ENCODE measurements around the gene FRYL.

The FRYL gene

DNA sequence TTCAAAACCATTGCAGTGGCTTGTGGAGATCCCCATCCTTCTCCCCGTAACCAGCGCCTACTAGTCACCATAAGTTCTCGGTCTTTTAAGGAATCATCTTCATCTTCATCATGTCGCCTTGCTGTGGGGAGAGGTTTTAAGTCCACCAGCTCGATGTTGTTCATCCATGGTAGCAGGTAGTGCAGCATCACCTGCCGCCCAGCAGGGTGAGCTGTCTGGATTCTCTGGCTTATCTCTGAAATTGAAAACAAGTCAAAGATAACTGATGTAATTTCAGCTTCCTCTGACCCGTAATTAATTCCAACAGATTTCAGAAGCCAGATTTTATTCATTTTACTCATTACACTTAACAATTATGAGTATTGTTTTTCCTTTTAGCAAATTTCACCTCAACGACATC lies 222.6 kb downstream of the FRYL start:
- no peak for DNase-seq (ENCODE audit: low read depth)

- no peak for DNase-seq (ENCODE audit: low read depth)
Observed at GRCh38 chr4:48556268-48556667, 223.8 kb downstream of the FRYL start.

DNA sequence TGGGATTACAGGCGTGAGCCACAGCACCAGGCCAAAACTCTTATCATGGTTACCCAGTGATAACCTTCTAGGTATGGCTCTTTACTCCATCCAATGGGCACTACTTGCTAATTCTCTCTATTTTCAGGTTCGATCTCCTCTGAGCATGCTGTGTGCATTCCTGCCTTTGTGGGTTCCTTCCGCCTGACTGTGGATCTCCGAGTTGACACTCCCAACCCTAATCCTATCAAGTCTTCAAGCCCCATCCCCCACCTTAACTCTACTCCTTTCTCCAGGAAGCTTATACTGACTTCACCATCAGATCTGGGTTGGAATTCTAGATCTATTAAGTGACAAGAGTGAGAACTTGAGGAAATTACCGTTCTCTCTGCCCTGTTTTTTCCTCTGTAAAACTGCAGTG lies 225.5 kb downstream of the FRYL start:
- DNase-seq (ENCODE audit: low read depth) = no peak

DNA sequence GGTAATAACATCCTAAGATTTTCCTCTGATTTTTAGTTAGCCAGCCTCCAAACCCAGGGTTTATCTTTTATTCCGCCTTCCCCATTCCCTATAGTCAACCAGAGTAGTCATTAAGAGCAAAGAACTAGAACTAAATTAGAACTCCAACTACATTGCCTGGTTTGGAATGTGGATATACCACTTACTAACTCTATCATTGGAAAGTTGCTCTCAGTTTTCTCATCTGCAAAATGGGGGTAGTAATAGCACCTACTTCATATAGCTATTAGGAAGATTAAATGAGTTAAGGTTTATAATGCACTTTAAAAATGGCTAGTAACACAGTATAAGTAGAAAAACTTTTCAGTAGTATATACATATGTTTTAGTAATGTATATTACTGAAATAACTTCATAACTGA lies 226.4 kb downstream of the FRYL start:
- DNase-seq (ENCODE audit: low read depth) = no peak

GRCh38 chr4:48546336-48546735 lies 233.7 kb downstream of the FRYL start:
- peak; percentile 12 for DNase-seq (ENCODE audit: low read depth)

DNA sequence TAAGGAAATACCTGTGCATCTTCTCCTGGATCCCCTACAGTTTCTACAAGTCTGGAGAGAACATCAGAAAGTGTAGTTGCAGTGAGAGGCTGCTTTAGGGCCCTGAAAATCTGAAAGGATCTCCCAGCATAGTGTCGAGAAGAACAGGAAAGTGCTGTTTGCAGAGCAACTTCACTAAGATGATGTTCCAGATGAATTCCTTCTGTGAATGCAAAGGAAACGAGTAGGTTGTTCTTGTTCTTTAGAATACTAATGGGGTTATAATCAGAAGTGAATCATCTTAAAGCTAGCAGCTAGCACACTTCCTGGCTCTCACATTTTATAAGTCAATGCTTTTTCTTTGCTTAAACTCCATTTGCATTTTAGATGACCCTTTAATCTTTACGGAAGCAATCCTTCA lies 236.3 kb downstream of the FRYL start:
- DNase-seq (ENCODE audit: low read depth) = no peak

- DNase-seq (ENCODE audit: low read depth) = no peak
Observed at GRCh38 chr4:48542888-48543287, 237.2 kb downstream of the FRYL start.

DNA sequence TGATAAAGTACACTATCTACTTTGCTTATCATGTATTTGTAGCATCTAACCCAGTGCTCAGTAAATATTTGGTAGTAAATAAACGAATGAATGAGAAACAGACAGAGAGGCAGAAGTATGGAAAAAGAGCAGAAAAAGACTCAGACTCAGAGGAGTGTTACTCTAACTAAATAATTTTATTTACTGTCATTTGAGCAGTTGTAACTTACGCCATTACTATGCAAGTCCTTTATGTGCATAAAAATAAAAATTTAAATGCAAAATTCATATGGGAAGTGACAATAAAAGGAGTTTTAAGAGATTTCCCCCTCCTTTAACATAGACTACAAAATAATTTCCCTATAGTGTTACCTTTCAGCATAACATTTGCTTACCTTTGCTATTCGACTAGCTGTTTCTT lies 240.5 kb downstream of the FRYL start:
- no peak for DNase-seq (ENCODE audit: low read depth)

GRCh38 chr4:48538358-48538757 lies 241.7 kb downstream of the FRYL start:
- DNase-seq (ENCODE audit: low read depth) = no peak

GRCh38 chr4:48526406-48526805 lies 253.7 kb downstream of the FRYL start:
- no peak for DNase-seq (ENCODE audit: low read depth)

- DNase-seq (ENCODE audit: low read depth) = no peak
Observed at GRCh38 chr4:48518143-48518542, 261.9 kb downstream of the FRYL start.

DNA sequence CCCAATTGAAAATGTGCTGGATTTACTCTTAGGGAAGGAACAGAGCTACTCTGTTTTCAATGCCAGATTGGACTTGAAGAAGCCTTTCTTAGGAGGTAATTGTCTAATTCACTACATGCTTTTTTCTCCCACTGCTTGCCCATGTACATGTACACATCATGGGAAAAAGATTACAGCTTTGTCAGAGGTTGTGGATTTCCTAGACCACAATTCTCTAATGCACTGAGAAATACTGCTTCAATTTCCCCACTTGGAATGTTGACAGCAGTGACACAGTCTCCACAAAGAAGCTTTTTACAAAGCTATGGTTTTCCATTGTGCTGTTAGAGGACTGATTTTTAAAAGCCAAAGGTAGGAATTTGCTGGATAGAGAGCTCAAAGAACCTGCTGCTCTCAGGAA lies 270.5 kb downstream of the FRYL start:
- no peak for DNase-seq (ENCODE audit: low read depth)

GRCh38 chr4:48506716-48507115 lies 273.4 kb downstream of the FRYL start:
- DNase-seq (ENCODE audit: low read depth) = no peak

GRCh38 chr4:48504352-48504751 lies 275.7 kb downstream of the FRYL start:
- no peak for DNase-seq (ENCODE audit: low read depth)

DNA sequence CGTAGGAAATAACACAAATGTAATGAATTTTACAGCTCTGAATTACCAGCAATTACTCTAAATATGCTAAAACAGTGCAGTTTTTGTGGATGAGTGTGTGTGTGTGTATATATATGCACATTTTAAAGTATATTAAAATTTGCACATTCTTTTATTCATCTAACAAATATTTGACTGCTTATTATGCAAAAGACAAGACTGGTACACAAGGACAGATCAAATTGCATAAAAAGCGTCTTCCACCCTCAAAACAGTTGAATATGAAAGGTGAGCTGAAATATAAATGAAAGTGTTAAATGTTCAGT lies 276.1 kb downstream of the FRYL start:
- no peak for DNase-seq (ENCODE audit: low read depth)

DNA sequence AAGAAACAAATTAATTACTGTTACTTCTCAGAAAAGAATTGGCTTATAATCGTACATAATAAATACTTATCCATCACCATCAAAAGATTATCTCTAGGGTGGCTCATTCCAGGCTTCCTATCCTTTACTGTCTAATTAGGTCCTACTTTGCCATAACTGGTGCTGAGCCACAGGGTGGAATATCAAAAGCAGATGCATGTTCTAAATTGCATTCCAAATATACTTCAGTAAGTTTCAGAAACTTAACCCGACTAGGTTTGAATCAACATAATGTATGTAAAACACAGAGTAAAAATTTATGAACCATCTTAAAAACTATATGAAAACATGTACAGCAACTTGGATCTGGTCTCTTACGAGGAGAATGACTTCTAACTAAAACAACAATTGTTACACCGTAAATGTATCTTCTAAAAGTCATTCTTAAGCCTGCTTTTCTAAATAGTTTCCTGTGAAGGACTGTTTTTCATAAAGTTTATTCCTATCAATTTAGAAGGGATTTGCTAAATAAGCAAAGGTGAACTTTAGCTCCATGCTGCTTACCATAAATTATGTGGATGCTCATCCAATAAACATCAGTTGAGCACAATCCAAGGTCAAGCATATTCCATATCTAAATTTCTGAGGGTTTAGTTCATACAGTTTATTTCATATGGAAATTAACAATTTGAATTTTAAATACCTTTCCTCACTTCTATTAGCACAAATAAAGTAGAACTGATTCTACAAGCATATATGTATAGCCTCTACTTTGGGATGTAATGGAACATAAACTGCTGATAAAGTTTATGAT lies 276.6 kb downstream of the FRYL start:
- no peak for DNase-seq (ENCODE audit: low read depth)

DNA sequence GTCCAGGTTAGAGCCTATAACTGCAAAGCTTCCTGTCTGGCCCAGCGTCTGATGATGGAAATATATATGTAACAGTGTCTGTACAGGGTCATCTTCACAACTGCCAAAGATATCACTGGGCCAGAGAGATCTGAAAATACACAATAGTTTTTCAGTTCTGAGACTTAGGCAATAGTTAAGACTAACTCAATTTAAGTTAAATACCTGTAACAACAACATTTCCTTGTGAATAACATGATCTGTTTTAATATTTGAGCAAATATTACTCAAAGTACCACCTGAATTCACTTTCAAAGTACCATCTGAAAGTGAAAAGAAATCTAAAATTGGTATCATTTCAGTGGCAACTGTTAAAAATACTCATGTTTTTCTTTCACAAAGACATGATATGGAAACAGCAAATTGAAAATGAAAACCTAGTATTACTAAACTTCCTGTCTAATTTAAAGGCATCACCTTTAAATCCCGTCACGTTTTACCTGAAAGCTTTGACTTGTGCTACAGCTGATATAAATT lies 280.5 kb downstream of the FRYL start:
- DNase-seq (ENCODE audit: low read depth) = no peak

DNA sequence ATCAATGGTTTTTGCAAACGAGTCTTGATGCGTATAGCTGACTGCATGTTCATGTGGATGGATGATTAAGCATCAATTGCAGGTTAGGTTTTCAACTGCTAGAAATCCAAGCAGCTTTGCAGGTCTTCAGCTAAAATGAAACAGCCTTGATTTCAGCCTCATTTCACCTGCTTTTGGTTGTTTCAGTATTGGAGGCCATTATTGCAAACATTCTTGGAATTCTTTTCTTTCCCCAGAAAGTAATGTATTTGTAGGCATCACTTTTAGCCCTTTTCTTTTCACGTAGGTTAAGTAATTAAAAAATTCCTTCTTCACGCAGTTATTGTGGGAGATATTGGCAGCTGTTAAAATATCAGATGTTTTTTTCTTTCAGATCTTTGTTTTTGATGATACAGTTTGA lies 281.2 kb downstream of the FRYL start:
- DNase-seq (ENCODE audit: low read depth) = no peak

GRCh38 chr4:48495941-48496340 lies 284.1 kb downstream of the FRYL start:
- no peak for DNase-seq (ENCODE audit: low read depth)

GRCh38 chr4:48493452-48494100 lies 286.5 kb downstream of the FRYL start:
- no peak for DNase-seq (ENCODE audit: low read depth)

- DNase-seq (ENCODE audit: low read depth) = no peak
Observed at GRCh38 chr4:48491514-48492176, 288.4 kb downstream of the FRYL start.

- no peak for DNase-seq (ENCODE audit: low read depth)
Observed at GRCh38 chr4:48490680-48491513, 289.2 kb downstream of the FRYL start.
